ENCODE measurements around the gene SNCB.

SNCB gene

DNA sequence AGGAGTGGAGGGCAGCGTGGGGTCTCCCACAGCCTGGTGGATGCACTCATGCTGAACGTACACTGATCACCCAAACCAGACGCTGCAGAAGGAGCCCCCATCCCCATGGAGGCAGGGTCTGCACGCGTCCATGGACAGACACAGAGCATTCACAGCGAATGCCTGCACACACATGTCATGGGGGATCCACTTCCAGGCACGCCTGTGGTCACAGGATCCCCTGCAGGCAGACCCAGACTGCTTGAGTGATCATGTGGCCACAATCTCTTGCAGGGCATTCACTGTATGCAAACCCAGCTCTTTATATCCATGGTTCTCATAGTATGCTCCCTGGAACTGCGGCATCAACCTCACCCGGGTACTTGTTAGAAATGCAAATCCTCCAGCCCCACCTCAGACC, 5.4 kb downstream of the SNCB start:
- Histone ChIP-seq H3K9ac (ENCODE audit: low read depth in 1 of 2, low read length in 2 of 2) (no peak overlapping the region), H3K36me3 (ENCODE audit: control insufficient read depth in 1 of 2, insufficient read depth in 2 of 2, low read length in 2 of 2) (no peaks in the 10 kb centered on the region), H3K4me1 (ENCODE audit: control insufficient read depth in 1 of 2, insufficient read depth in 2 of 2, low read length in 2 of 2) (peaks cover 3 to 9% of the 10 kb centered on the region in 2 donors), H3K9me3 (ENCODE audit: control insufficient read depth in 1 of 2, low read length in 2 of 2) (no peaks in the 10 kb centered on the region), H3K27me3 (ENCODE audit: control insufficient read depth in 1 of 2, insufficient read depth in 2 of 2, low read length in 2 of 2) (peaks cover 63 to 67% of the 10 kb centered on the region in 2 donors), H3K27ac (ENCODE audit: low read depth, low read length) (no peak overlapping the region), H3K4me3 (ENCODE audit: low read depth in 1 of 2, low read length in 2 of 2) (no peak overlapping the region)

DNA sequence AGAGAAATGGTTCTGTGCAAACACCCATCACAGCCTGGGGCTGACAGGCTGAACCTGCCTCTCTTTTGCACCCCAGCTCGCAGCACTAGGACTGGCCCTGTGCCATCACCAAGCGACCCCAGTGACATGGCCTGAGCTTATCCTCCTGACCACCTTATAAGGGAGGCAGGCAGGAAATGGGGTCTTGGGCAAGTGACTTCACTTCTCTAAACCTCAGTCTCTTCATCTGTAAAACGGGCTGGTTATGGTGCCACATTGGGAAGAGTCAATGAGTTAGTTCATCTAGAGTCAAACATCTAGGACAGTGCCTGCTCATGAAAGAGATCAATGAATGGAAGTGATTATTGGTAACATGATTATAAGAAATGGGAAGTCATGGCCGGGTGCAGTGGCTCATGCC, 6.2 kb downstream of the SNCB start:
- Histone ChIP-seq H3K4me1 (ENCODE audit: control insufficient read depth in 1 of 2, insufficient read depth in 2 of 2, low read length in 2 of 2) (peaks cover 0 to 12% of the 10 kb centered on the region in 2 donors), H3K27ac (ENCODE audit: low read depth, low read length) (no peak overlapping the region), H3K4me3 (ENCODE audit: low read depth in 1 of 2, low read length in 2 of 2) (no peak overlapping the region), H3K9me3 (ENCODE audit: control insufficient read depth in 1 of 2, low read length in 2 of 2) (no peaks in the 10 kb centered on the region), H3K36me3 (ENCODE audit: control insufficient read depth in 1 of 2, insufficient read depth in 2 of 2, low read length in 2 of 2) (no peaks in the 10 kb centered on the region), H3K9ac (ENCODE audit: low read depth in 1 of 2, low read length in 2 of 2) (no peak overlapping the region), H3K27me3 (ENCODE audit: control insufficient read depth in 1 of 2, insufficient read depth in 2 of 2, low read length in 2 of 2) (peaks cover 63 to 67% of the 10 kb centered on the region in 2 donors)

GRCh38 chr5:176621661-176622079, 8.7 kb downstream of the SNCB start:
- Histone ChIP-seq H3K27ac (ENCODE audit: low read depth, low read length) (no peak overlapping the region), H3K9ac (ENCODE audit: low read depth in 1 of 2, low read length in 2 of 2) (no peak overlapping the region), H3K27me3 (ENCODE audit: control insufficient read depth in 1 of 2, insufficient read depth in 2 of 2, low read length in 2 of 2) (peaks cover 52 to 69% of the 10 kb centered on the region in 2 donors), H3K4me3 (ENCODE audit: low read depth in 1 of 2, low read length in 2 of 2) (no peak overlapping the region), H3K36me3 (ENCODE audit: control insufficient read depth in 1 of 2, insufficient read depth in 2 of 2, low read length in 2 of 2) (no peaks in the 10 kb centered on the region), H3K9me3 (ENCODE audit: control insufficient read depth in 1 of 2, low read length in 2 of 2) (no peaks in the 10 kb centered on the region), H3K4me1 (ENCODE audit: control insufficient read depth in 1 of 2, insufficient read depth in 2 of 2, low read length in 2 of 2) (peaks cover 0 to 8% of the 10 kb centered on the region in 2 donors)

DNA sequence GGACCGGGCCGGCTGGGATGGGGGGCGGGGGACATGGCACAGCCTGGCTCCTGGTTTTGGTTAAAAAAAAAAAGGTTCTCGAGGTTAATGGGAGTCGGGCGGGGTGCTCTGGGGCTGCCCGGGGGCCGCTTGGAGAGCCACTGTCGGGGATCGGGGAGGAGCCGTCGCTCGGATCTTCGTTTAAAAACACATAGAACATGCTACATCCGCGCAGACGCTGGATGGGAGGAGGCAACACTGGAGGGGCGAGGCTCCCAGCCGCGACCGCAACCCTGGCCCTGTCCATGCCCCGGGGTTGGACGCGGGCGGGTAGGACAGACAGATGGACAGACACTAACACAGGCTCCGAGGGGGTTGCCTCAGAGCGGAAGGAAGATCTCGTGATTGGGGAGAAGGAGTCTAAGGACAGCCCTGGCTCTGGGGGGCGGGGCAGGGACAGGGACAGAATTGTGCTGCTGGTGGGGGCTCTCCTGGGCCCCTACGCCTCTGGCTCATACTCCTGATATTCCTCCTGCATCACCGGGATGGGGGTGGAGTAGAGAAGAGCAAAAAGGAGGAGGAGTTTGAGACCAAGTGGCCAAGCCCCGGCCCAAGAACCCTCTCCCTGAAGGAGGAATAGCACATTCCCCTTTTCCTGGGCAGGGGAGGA, 9.9 kb downstream of the SNCB start:
- H3K27me3 ChIP-seq (ENCODE audit: control insufficient read depth in 1 of 2, insufficient read depth in 2 of 2, low read length in 2 of 2) = peaks cover 42 to 59% of the 10 kb centered on the region in 2 donors
- no peak overlapping the region for H3K4me3 ChIP-seq (ENCODE audit: low read depth in 1 of 2, low read length in 2 of 2)
- no peaks in the 10 kb centered on the region for H3K9me3 ChIP-seq (ENCODE audit: control insufficient read depth in 1 of 2, low read length in 2 of 2)

GRCh38 chr5:176619569-176620332, 10.6 kb downstream of the SNCB start:
- Histone ChIP-seq H3K27ac (ENCODE audit: low read depth, low read length) (no peak overlapping the region), H3K27me3 (ENCODE audit: control insufficient read depth in 1 of 2, insufficient read depth in 2 of 2, low read length in 2 of 2) (peaks cover 40 to 52% of the 10 kb centered on the region in 2 donors), H3K9ac (ENCODE audit: low read depth in 1 of 2, low read length in 2 of 2) (no peak overlapping the region), H3K36me3 (ENCODE audit: control insufficient read depth in 1 of 2, insufficient read depth in 2 of 2, low read length in 2 of 2) (no peaks in the 10 kb centered on the region), H3K4me3 (ENCODE audit: low read depth in 1 of 2, low read length in 2 of 2) (no peak overlapping the region), H3K4me1 (ENCODE audit: control insufficient read depth in 1 of 2, insufficient read depth in 2 of 2, low read length in 2 of 2) (peaks cover 0 to 7% of the 10 kb centered on the region in 2 donors), H3K9me3 (ENCODE audit: control insufficient read depth in 1 of 2, low read length in 2 of 2) (no peaks in the 10 kb centered on the region)

More for the DNA sequence above, 9.9 kb downstream of the SNCB start:
- Histone ChIP-seq H3K4me1 (ENCODE audit: control insufficient read depth in 1 of 2, insufficient read depth in 2 of 2, low read length in 2 of 2) (peaks cover 0 to 7% of the 10 kb centered on the region in 2 donors), H3K36me3 (ENCODE audit: control insufficient read depth in 1 of 2, insufficient read depth in 2 of 2, low read length in 2 of 2) (no peaks in the 10 kb centered on the region), H3K9ac (ENCODE audit: low read depth in 1 of 2, low read length in 2 of 2) (no peak overlapping the region), H3K27ac (ENCODE audit: low read depth, low read length) (no peak overlapping the region)

GRCh38 chr5:176619203-176619568, 11.1 kb downstream of the SNCB start:
- H3K27ac ChIP-seq (ENCODE audit: low read depth, low read length) = no peak overlapping the region
- no peak overlapping the region for H3K4me3 ChIP-seq (ENCODE audit: low read depth in 1 of 2, low read length in 2 of 2)
- H3K9ac ChIP-seq (ENCODE audit: low read depth in 1 of 2, low read length in 2 of 2) = no peak overlapping the region

DNA sequence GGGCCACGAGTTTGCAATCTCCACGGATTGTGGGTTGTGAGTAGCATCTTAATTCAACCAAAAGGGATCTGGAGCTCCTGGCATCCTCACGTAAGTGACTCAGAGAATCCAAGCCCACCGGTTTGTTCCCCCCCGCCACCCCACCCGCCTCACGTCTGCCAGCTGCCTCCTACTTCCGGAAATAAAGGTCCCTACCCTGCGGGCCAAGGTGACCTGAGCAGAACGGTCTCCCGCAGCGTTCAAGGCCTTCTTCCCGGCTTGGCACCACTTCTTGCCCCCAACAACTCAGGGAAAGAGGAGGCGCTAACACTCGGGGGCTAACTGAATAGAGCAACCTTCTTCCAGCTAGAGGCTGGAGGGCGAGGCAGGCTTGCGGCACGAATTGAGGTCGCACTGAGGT, 11.6 kb downstream of the SNCB start:
- peaks cover 40 to 48% of the 10 kb centered on the region in 2 donors for H3K27me3 ChIP-seq (ENCODE audit: control insufficient read depth in 1 of 2, insufficient read depth in 2 of 2, low read length in 2 of 2)
- no peak overlapping the region for H3K4me3 ChIP-seq (ENCODE audit: low read depth in 1 of 2, low read length in 2 of 2)

More at GRCh38 chr5:176619203-176619568, 11.1 kb downstream of the SNCB start:
- Histone ChIP-seq H3K9me3 (ENCODE audit: control insufficient read depth in 1 of 2, low read length in 2 of 2) (no peaks in the 10 kb centered on the region), H3K27me3 (ENCODE audit: control insufficient read depth in 1 of 2, insufficient read depth in 2 of 2, low read length in 2 of 2) (peaks cover 40 to 51% of the 10 kb centered on the region in 2 donors), H3K36me3 (ENCODE audit: control insufficient read depth in 1 of 2, insufficient read depth in 2 of 2, low read length in 2 of 2) (no peaks in the 10 kb centered on the region), H3K4me1 (ENCODE audit: control insufficient read depth in 1 of 2, insufficient read depth in 2 of 2, low read length in 2 of 2) (peaks cover 0 to 7% of the 10 kb centered on the region in 2 donors)

GRCh38 chr5:176616511-176616910, 13.8 kb downstream of the SNCB start:
- H3K27ac ChIP-seq (ENCODE audit: low read depth, low read length) = no peak overlapping the region
- H3K4me1 ChIP-seq (ENCODE audit: control insufficient read depth in 1 of 2, insufficient read depth in 2 of 2, low read length in 2 of 2) = peaks cover 0 to 7% of the 10 kb centered on the region in 2 donors
- H3K4me3 ChIP-seq (ENCODE audit: low read depth in 1 of 2, low read length in 2 of 2) = no peak overlapping the region
- no peaks in the 10 kb centered on the region for H3K9me3 ChIP-seq (ENCODE audit: control insufficient read depth in 1 of 2, low read length in 2 of 2)
- H3K36me3 ChIP-seq (ENCODE audit: control insufficient read depth in 1 of 2, insufficient read depth in 2 of 2, low read length in 2 of 2) = no peaks in the 10 kb centered on the region
- H3K27me3 ChIP-seq (ENCODE audit: control insufficient read depth in 1 of 2, insufficient read depth in 2 of 2, low read length in 2 of 2) = peaks cover 49% of the 10 kb centered on the region in 2 donors
- H3K9ac ChIP-seq (ENCODE audit: low read depth in 1 of 2, low read length in 2 of 2) = no peak overlapping the region

More for the DNA sequence above, 11.6 kb downstream of the SNCB start:
- Histone ChIP-seq H3K9ac (ENCODE audit: low read depth in 1 of 2, low read length in 2 of 2) (no peak overlapping the region), H3K4me1 (ENCODE audit: control insufficient read depth in 1 of 2, insufficient read depth in 2 of 2, low read length in 2 of 2) (peaks cover 0 to 7% of the 10 kb centered on the region in 2 donors), H3K27ac (ENCODE audit: low read depth, low read length) (no peak overlapping the region), H3K9me3 (ENCODE audit: control insufficient read depth in 1 of 2, low read length in 2 of 2) (no peaks in the 10 kb centered on the region), H3K36me3 (ENCODE audit: control insufficient read depth in 1 of 2, insufficient read depth in 2 of 2, low read length in 2 of 2) (no peaks in the 10 kb centered on the region)

GRCh38 chr5:176614805-176615478, 15.4 kb downstream of the SNCB start:
- Histone ChIP-seq H3K4me3 (ENCODE audit: low read depth in 1 of 2, low read length in 2 of 2) (no peak overlapping the region), H3K36me3 (ENCODE audit: control insufficient read depth in 1 of 2, insufficient read depth in 2 of 2, low read length in 2 of 2) (no peaks in the 10 kb centered on the region), H3K4me1 (ENCODE audit: control insufficient read depth in 1 of 2, insufficient read depth in 2 of 2, low read length in 2 of 2) (peaks cover 0 to 6% of the 10 kb centered on the region in 2 donors), H3K9me3 (ENCODE audit: control insufficient read depth in 1 of 2, low read length in 2 of 2) (no peaks in the 10 kb centered on the region), H3K27ac (ENCODE audit: low read depth, low read length) (no peak overlapping the region), H3K27me3 (ENCODE audit: control insufficient read depth in 1 of 2, insufficient read depth in 2 of 2, low read length in 2 of 2) (peaks cover 36 to 39% of the 10 kb centered on the region in 2 donors), H3K9ac (ENCODE audit: low read depth in 1 of 2, low read length in 2 of 2) (no peak overlapping the region)

DNA sequence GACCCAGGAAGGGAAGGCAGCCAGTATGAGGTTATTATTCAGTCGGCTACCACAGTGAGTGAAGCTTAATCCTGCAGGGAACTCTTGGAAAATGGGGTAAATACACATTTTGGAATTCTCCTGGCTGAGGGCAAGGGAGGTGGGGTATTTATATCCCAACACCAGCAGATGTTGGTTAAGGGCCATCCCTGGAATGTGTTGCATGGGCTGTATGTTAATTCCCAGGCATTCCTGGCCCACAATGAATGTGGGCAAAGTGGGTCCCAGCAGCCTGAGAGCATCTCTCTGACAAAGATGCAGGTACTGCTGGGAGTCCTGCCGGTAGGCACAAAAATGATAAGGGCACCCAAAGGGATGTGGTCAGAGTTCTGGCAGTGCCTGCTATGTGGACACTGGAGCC, 17.5 kb downstream of the SNCB start:
- Histone ChIP-seq H3K4me1 (ENCODE audit: control insufficient read depth in 1 of 2, insufficient read depth in 2 of 2, low read length in 2 of 2) (no peaks in the 10 kb centered on the region), H3K4me3 (ENCODE audit: low read depth in 1 of 2, low read length in 2 of 2) (no peak overlapping the region), H3K9ac (ENCODE audit: low read depth in 1 of 2, low read length in 2 of 2) (no peak overlapping the region), H3K9me3 (ENCODE audit: control insufficient read depth in 1 of 2, low read length in 2 of 2) (no peaks in the 10 kb centered on the region), H3K27me3 (ENCODE audit: control insufficient read depth in 1 of 2, insufficient read depth in 2 of 2, low read length in 2 of 2) (peaks cover 22 to 28% of the 10 kb centered on the region in 2 donors), H3K27ac (ENCODE audit: low read depth, low read length) (no peak overlapping the region), H3K36me3 (ENCODE audit: control insufficient read depth in 1 of 2, insufficient read depth in 2 of 2, low read length in 2 of 2) (no peaks in the 10 kb centered on the region)
